ENCODE results near the gene GNL2.

Gene GNL2

GRCh38 chr1:37609002-37609401, 13.3 kb upstream of the GNL2 start:
- H3K4me3 ChIP-seq (ENCODE audit: low read length) = no peak overlapping the region
- DNase-seq (ENCODE audit: low read depth) = no peak
- TF ChIP-seq, protein P1, sequence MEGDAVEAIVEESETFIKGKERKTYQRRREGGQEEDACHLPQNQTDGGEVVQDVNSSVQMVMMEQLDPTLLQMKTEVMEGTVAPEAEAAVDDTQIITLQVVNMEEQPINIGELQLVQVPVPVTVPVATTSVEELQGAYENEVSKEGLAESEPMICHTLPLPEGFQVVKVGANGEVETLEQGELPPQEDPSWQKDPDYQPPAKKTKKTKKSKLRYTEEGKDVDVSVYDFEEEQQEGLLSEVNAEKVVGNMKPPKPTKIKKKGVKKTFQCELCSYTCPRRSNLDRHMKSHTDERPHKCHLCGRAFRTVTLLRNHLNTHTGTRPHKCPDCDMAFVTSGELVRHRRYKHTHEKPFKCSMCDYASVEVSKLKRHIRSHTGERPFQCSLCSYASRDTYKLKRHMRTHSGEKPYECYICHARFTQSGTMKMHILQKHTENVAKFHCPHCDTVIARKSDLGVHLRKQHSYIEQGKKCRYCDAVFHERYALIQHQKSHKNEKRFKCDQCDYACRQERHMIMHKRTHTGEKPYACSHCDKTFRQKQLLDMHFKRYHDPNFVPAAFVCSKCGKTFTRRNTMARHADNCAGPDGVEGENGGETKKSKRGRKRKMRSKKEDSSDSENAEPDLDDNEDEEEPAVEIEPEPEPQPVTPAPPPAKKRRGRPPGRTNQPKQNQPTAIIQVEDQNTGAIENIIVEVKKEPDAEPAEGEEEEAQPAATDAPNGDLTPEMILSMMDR (conservative IDR thresholded peaks at IDR 0.05; ENCODE audit: low read length) = no peak

DNA sequence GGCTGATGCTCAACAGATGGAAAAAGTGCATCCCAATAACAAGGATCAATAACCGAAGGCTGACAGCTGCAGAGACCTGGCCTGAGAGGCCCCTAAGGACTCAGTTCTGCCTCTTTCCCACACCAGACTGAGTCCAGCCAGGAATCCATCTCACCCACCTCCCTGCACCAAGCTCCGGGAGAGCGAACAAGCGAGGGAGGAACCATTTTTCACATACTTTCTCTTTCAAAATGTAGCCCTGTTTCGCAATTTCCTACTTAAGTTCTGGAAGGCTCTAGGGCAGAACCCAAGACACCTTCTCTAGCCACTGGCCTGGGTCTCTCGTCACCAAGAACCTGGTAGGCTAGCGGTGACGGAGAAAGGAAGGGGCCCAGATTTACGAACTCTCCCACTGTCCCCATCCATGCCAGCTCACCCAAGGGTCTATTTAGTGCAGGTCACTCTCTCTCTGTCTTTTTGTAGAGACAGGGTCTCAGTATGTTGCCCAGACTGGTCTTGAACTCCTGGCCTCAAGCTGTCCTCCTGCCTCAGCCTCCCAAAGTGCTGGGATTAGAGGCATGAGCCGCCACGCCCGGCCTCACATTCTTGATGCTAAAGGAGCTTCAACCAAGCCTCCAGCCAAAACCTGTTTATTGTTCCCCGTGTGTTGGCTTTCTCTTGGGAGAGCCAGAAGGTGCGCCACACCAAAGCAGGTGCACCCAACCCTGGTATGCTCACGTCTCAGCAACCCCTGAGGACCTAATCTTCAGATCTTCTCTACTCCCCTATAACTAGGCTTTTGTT, 10.9 kb upstream of the GNL2 start:
- TF ChIP-seq, protein P1 (conservative IDR thresholded peaks at IDR 0.05; ENCODE audit: low read length) = no peak
- peak; percentile 87 for DNase-seq (ENCODE audit: low read depth)
- H3K4me3 ChIP-seq (ENCODE audit: low read length) = peak overlapping the region; percentile 27

DNA sequence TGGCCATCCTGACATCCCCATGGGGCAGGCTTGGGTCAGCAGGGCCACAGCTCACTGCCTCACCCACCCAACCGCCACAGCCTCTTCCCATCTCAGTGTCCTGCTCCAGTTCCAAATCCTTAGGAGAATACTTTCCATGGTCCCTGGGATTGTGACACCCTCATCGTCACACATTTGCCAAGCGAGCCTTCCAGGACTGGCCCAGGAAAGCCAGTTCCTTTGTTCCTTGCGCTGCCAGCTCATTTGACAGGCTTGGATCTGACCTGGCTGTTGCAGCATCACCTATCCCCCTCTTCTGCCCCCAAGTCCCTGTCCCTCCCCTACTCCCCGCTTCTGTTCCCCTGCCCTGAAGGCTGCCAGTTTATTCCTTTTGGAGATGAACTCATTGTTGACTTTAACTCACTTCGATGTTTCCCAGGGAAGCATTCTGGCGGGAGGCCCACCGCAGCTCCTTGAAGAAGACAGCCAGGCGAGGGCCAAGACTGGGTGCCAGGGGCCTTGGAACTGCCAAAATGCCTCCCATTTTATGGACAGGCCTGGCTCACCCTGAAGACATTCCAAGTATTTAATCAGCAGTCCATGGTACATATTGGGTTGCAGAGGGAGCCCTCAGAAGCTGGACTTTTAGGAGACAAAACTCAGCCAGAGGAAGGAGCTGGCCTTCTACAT, 10.2 kb upstream of the GNL2 start:
- DNase-seq (ENCODE audit: low read depth) = peak; percentile 90
- peak overlapping the region; percentile 27 for H3K4me3 ChIP-seq (ENCODE audit: low read length)
- TF ChIP-seq, protein P1 (conservative IDR thresholded peaks at IDR 0.05; ENCODE audit: low read length) = no peak

GRCh38 chr1:37605061-37605650, 9.4 kb upstream of the GNL2 start:
- TF ChIP-seq, protein P1 (conservative IDR thresholded peaks at IDR 0.05; ENCODE audit: low read length) = no peak
- no peak for DNase-seq (ENCODE audit: low read depth)
- no peak overlapping the region for H3K4me3 ChIP-seq (ENCODE audit: low read length)

GRCh38 chr1:37602750-37603694, 7.3 kb upstream of the GNL2 start:
- DNase-seq (ENCODE audit: low read depth) = peak; percentile 38
- H3K4me3 ChIP-seq (ENCODE audit: low read length) = no peak overlapping the region
- TF ChIP-seq, protein P1 (conservative IDR thresholded peaks at IDR 0.05; ENCODE audit: low read length) = peak; percentile 75

DNA sequence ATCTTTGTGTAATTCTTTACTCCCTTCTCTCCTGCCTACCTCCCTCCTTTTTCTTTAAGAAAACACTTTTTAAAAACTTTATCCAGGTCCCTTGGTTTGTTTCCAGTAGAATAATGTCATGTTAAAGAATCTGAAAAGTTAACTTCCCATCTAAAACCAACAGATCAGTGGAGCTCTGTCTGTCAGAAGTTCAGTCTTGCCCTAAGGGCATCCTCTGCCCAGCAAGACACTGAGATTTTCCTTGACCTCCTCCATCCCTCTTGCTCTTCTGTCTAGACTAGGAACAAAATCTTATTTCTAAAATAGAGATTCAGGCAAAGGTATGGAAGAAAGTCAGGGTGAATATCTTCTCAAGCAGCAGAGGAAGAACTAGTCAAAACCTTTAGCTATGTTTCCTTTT, 5.7 kb upstream of the GNL2 start:
- TF ChIP-seq, protein P1 (conservative IDR thresholded peaks at IDR 0.05; ENCODE audit: low read length) = no peak
- DNase-seq (ENCODE audit: low read depth) = no peak
- H3K4me3 ChIP-seq (ENCODE audit: low read length) = no peak overlapping the region

All from AG10803 (cell line).